Activated T-cell treated with anti-CD3 and anti-CD28 coated beads, Interleukin-2, amount 50 U/mL, for 1 hour (primary cell): ENCODE measurements around the gene ARNT2.

Source experiments
- DNase-seq: peaks from one replicate; pipeline ENCODE4 v3.0.0-alpha.2; 2020

The ARNT2 gene

DNA sequence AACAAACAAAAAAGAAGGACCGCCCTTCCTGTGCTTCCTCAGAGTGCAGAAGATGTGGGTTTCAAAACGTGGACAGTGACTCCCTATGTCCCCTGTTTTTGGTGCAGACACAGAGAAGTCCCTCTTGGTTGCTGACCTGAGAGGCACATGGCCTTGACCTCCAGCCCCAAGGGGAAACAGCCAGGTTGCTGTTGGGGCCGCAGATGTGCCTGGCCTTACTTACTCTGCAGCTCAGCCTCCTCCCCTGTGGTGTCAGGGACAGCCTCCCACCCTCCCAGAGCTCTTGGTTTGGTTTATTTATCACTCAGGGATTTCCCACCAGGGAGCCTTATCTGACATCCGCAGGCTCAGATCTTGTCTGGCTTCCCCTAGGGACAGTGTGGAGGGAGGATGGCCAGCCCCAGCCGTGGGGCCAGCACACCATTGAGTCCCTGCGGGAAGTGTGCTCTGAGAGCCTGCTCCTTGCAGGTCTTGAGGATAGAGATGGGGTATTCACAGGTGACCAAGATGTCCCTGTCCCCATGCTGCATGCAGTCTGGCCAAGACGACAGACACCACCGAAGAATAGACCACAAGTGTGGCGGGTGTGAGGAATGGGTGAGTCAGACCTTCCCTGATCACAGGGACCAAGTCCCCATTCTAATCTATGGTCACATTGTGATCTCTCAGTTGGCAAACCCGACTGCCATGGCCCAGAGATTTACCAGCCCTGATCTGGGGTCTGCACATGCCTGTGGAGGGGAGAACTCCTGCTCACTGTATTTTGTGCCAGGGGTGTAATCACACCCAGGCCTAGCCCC lies 156.6 kb downstream of the ARNT2 start:
- no peak for DNase-seq

GRCh38 chr15:80561500-80561899 lies 157.3 kb downstream of the ARNT2 start:
- no peak for DNase-seq

DNA sequence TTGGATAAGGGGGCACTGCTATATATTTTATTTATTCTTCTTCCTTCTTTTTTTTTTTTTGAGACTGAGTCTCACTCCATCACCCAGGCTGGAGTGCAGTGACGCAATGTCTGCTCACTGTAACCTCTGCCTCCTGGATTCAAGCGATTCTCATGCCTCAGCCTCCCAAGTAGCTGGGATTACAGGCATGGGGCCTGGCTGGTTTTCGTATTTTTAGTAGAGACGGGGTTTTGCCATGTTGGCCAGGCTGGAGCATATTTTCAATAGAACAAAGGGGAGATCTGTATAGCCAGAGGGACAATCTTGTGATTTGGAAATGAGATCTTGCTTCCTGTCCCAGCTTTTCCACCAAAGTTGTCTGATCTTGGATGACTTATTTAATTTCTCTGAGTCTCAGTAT lies 157.9 kb downstream of the ARNT2 start:
- no peak for DNase-seq

- no peak for DNase-seq
These were observed 158.7 kb downstream of the ARNT2 start for GRCh38 chr15:80562846-80563245.

- DNase-seq: no peak
These were observed 159.3 kb downstream of the ARNT2 start for GRCh38 chr15:80563372-80563997.

GRCh38 chr15:80564056-80564455 lies 159.9 kb downstream of the ARNT2 start:
- DNase-seq: no peak

- DNase-seq: no peak
These were observed 161.2 kb downstream of the ARNT2 start for GRCh38 chr15:80565398-80565797.

GRCh38 chr15:80565988-80566387 lies 161.8 kb downstream of the ARNT2 start:
- DNase-seq: no peak

DNA sequence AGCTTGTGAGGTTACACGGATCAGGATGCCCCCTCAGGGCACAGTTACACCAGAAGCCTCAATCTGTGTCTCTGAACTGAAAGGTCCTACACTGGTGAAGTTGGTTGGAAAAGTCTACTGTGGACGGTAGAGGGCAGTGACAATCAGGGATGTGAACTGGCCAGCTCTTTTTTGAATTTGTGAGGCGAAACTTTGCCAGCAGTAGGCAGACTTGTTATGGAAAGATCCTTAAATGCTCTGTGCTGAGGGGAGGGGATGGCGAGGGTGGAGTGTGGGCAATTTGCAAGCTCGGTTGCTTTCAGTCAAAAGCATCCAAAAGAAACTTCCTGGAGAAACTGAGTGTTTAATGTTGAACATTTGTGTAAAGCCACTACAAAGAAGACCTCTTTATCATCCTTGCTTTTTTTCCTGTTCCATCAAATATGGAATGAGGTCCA lies 163.6 kb downstream of the ARNT2 start:
- no peak for DNase-seq

GRCh38 chr15:80568298-80568697 lies 164.1 kb downstream of the ARNT2 start:
- DNase-seq: no peak

GRCh38 chr15:80568876-80569605 lies 164.9 kb downstream of the ARNT2 start:
- no peak for DNase-seq

DNA sequence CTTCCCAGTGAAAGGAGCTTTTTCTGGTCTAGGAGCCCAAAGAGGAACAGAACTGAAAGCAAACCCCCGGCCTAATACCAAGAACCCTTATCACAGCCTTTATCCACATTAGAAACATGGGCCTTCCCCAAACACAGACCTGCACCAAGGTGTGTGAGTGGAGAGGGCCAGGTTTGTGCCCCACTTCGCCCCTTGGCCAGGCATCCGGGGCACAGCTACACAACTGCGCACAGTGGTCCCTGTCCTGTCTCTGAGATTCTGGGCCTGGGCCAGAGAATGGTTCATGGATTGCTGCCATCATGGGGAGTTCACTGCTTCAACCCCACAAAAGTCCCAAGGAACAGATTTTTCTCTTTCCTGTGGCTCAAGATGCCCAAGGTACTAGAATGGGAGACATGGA lies 165.5 kb downstream of the ARNT2 start:
- DNase-seq: no peak

DNA sequence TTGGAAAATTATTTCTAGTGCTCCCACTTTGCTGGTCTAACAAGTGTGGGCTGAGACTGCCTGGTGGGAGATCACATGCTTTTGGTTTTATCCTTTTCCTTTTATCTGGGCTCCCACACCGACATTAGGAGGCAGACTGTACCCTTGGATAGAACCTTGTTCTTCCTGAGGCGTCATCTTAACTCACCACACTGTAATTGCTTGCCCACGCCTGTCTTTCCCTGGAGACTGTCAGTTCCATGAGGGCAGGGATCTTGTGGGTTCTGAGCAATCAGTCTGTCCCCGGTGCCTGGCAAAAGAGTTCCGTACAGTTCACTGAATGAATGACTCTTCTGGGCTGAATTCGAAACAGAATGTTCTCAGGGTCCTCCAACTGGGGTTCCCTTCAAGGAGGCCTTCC lies 166.4 kb downstream of the ARNT2 start:
- no peak for DNase-seq

DNA sequence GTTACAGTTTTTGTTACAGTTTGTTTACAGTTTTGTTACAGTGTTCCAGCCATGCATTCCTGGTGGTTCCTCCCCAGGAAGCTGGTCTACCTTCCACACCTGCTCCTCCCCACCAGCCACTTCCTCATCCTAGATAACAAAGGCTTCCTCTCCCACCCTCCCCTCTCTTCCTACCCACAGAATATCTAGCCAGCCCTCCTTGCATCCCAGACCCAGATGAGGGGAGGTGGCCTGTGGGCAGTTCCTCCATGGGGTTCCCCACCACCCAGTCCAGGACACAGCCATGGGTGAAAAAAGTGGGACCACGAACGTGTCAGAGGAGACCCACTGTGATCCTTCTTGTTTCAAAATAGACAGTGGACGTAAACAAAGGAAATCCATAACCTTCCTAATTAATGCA lies 168.2 kb downstream of the ARNT2 start:
- DNase-seq: no peak

DNA sequence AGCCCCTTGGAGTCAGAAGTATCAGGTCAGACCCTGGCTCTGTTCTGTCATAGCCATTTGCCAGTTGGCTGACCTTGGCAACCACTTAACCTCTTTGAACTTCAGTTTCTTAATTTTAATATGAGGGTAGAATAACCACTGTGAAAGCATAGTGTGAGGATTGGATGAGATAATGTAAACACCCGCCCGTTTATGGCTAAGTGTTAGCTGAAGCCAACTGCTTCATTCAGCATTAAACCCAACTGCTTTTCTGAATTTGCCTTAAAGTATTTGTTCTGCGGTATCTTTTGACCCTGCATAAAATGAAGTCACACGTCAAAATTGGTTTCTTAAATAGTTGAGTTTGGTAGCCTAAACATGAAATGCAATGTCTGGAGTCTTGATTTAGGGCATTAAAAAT lies 169.4 kb downstream of the ARNT2 start:
- DNase-seq: no peak

- no peak for DNase-seq
These were observed 170.4 kb downstream of the ARNT2 start for GRCh38 chr15:80574590-80574989.

DNA sequence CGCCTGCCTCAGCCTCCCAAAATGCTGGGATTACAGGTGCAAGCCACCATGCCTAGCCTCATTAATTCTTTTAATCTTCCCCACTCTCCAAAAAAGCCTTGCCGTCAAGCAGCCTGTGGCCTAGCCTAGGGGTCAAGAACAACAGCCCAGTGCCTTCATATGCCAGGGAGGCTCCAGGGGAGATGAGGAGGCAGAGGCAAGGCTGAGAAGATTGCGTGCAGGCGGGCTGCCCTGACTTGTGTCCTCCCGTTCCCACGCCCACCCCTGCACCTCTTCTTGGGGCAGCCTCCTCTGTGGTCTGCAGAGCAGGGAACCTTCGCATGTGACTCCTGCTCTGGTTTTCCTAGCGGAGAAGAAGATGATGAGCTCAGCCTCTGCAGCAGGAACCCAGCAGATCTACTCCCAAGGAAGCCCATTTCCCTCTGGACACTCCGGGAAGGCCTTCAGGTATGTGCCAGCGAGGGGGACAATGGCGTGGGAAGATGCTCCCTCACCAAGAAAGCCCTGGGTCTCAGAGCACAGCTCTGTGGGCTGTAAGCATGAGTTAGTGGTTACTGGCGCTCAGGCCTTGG lies 172.4 kb downstream of the ARNT2 start:
- no peak for DNase-seq

- no peak for DNase-seq
These were observed 173.5 kb downstream of the ARNT2 start for GRCh38 chr15:80577552-80578205.

DNA sequence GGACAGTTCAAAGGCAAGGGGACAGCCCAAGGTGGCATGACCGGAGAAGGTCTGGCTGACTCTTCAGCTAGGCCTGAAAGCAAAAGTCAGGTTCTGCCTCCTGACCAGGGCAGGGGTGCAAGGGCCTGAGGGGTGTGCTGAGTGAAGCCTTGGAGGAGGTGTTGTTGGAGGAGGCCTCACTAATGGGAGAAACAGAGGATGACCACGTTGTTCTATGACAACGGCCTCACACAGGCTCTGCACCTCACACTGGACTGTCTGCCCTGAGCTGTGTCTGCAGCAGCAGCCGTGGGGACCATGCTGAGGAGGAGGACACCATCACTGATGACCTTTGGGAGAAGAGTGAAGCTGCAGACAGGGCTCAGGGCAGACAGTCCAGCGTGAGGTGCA lies 174.0 kb downstream of the ARNT2 start:
- no peak for DNase-seq

GRCh38 chr15:80578871-80579270 lies 174.7 kb downstream of the ARNT2 start:
- DNase-seq: no peak

DNA sequence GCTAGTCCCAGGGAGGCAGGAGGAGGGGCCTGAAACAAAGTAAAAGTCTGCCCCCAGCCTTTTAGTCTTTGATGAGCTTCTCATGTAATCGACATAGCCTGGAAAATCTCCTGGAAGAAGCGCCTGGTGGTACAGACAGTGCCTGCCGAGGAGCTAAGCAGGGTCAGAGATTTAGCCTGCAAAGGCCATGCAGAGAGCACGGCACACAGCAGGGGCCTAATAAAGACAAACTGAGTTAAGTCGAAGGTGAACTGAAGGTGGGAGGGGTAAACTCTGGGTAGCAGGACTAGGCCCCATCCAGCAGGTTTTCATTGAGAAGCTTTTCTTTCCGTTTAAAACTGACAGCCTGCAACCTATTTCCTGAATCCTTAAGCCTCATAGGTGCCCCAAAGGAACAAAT lies 175.4 kb downstream of the ARNT2 start:
- DNase-seq: no peak

- no peak for DNase-seq
These were observed 175.9 kb downstream of the ARNT2 start for GRCh38 chr15:80580106-80580505.
